Measurements from ENCODE around the gene GRB7.

DNA sequence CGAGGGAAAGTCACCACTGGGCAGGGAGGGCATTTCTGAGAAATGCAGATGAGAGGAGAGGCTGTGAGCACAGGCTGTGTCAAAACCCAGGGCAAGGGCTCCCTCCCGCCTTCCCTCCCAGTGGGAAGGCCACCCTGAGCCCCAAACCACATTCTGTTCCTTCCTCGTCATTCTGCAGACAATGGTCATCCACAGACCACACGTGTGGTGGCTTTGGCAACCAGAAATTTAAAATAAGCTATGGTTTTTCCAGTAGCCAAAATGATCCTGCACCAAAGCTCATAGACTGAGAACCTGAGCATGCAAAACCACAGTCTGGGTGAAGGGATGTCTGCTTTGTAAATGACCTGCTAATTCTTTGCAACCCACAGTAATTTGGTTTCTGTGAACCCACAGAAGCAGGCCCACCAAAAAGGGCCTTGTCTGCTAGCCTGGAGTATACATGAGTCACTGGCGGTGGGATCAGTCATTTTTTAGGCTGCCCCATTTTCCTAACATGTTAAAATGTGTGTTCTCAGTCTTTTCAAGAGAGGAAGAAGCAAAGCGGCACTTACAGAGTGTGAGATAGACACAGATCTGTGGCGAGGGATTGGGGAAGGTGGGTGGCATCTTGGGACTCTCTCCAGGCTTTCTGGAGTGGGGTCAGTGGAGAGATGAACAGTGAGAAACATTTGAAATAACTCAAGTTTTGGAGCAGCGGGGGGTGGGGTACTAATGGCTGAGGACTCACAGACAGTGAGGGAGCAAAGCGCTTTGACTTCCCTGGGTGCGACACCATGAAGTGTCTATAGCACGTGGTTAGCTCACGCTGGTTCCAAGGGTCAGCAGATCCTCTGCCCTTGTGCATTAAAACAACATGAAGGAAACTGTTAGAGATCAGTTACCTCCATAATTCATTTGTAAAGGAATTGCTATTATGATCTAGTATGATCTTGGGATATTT, 20.5 kb downstream of the GRB7 start:
- no peak for TF ChIP-seq JUNB (IDR thresholded peaks at IDR 0.05)
- TF ChIP-seq, protein P1, sequence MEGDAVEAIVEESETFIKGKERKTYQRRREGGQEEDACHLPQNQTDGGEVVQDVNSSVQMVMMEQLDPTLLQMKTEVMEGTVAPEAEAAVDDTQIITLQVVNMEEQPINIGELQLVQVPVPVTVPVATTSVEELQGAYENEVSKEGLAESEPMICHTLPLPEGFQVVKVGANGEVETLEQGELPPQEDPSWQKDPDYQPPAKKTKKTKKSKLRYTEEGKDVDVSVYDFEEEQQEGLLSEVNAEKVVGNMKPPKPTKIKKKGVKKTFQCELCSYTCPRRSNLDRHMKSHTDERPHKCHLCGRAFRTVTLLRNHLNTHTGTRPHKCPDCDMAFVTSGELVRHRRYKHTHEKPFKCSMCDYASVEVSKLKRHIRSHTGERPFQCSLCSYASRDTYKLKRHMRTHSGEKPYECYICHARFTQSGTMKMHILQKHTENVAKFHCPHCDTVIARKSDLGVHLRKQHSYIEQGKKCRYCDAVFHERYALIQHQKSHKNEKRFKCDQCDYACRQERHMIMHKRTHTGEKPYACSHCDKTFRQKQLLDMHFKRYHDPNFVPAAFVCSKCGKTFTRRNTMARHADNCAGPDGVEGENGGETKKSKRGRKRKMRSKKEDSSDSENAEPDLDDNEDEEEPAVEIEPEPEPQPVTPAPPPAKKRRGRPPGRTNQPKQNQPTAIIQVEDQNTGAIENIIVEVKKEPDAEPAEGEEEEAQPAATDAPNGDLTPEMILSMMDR (IDR thresholded peaks at IDR 0.05), result no peak
- TF ChIP-seq, protein P2, sequence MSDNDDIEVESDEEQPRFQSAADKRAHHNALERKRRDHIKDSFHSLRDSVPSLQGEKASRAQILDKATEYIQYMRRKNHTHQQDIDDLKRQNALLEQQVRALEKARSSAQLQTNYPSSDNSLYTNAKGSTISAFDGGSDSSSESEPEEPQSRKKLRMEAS (IDR thresholded peaks at IDR 0.05), result no peak
- TF ChIP-seq, protein P3, sequence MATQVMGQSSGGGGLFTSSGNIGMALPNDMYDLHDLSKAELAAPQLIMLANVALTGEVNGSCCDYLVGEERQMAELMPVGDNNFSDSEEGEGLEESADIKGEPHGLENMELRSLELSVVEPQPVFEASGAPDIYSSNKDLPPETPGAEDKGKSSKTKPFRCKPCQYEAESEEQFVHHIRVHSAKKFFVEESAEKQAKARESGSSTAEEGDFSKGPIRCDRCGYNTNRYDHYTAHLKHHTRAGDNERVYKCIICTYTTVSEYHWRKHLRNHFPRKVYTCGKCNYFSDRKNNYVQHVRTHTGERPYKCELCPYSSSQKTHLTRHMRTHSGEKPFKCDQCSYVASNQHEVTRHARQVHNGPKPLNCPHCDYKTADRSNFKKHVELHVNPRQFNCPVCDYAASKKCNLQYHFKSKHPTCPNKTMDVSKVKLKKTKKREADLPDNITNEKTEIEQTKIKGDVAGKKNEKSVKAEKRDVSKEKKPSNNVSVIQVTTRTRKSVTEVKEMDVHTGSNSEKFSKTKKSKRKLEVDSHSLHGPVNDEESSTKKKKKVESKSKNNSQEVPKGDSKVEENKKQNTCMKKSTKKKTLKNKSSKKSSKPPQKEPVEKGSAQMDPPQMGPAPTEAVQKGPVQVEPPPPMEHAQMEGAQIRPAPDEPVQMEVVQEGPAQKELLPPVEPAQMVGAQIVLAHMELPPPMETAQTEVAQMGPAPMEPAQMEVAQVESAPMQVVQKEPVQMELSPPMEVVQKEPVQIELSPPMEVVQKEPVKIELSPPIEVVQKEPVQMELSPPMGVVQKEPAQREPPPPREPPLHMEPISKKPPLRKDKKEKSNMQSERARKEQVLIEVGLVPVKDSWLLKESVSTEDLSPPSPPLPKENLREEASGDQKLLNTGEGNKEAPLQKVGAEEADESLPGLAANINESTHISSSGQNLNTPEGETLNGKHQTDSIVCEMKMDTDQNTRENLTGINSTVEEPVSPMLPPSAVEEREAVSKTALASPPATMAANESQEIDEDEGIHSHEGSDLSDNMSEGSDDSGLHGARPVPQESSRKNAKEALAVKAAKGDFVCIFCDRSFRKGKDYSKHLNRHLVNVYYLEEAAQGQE (IDR thresholded peaks at IDR 0.05), result no peak
- TF ChIP-seq ZSCAN20 (CRISPR knock-in tag; IDR thresholded peaks at IDR 0.05), result no peak
- TF ChIP-seq, protein P4, sequence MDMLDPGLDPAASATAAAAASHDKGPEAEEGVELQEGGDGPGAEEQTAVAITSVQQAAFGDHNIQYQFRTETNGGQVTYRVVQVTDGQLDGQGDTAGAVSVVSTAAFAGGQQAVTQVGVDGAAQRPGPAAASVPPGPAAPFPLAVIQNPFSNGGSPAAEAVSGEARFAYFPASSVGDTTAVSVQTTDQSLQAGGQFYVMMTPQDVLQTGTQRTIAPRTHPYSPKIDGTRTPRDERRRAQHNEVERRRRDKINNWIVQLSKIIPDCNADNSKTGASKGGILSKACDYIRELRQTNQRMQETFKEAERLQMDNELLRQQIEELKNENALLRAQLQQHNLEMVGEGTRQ (IDR thresholded peaks at IDR 0.05), result no peak
- no peak for TF ChIP-seq EP300 (IDR thresholded peaks at IDR 0.05)
- TF ChIP-seq RNF2 (IDR thresholded peaks at IDR 0.05; ENCODE audit: borderline replicate concordance, low read depth), result no peak
- TF ChIP-seq BHLHE40 (IDR thresholded peaks at IDR 0.05; ENCODE audit: low read depth, low read length), result no peak

All from A549 (cell line).